Mucosa of rectum (tissue), 2 donors: ENCODE results near the gene SMU1.

Source experiments
- H3K27ac ChIP-seq, 2 donors: one replicate each; pipeline ENCODE4 v1.7.0; 2013; ENCODE audit warnings: inconsistent platforms in 2 of 2, low read depth in 2 of 2, low read length in 2 of 2
- H3K27me3 ChIP-seq, 2 donors: one replicate each; pipeline ENCODE4 v1.7.0; 2013; ENCODE audit warnings: low read length in 2 of 2; ENCODE audit not compliant: control insufficient read depth in 2 of 2, insufficient read depth in 2 of 2
- H3K36me3 ChIP-seq, 2 donors: one replicate each; pipeline ENCODE4 v1.7.0; 2013; ENCODE audit warnings: low read length in 2 of 2; ENCODE audit not compliant: control insufficient read depth in 2 of 2, insufficient read depth in 2 of 2
- H3K4me1 ChIP-seq, 2 donors: one replicate each; pipeline ENCODE4 v1.7.0; 2013; ENCODE audit warnings: low read length in 2 of 2, mild to moderate bottlenecking in 1 of 2; ENCODE audit not compliant: control insufficient read depth in 2 of 2, insufficient read depth in 2 of 2
- H3K4me3 ChIP-seq, 2 donors: one replicate each; pipeline ENCODE4 v1.7.0; 2013; ENCODE audit warnings: low read length in 2 of 2
- H3K9ac ChIP-seq, 2 donors: one replicate each; pipeline ENCODE4 v1.7.0; 2013; ENCODE audit warnings: low read length in 2 of 2, low read depth in 1 of 2, mild to moderate bottlenecking in 1 of 2
- H3K9me3 ChIP-seq, 2 donors: one replicate each; pipeline ENCODE4 v1.7.0; 2013; ENCODE audit warnings: low read length in 2 of 2; ENCODE audit not compliant: control insufficient read depth in 2 of 2
- donor health status: healthy.
- donor health status: Normal muscosa, but diverticular disease.

SMU1 gene

GRCh38 chr9:32991897-32992594 lies 84.4 kb downstream of the SMU1 start:
- H3K36me3 ChIP-seq, result peaks cover 29 to 34% of the 10 kb centered on the region in 2 donors

More at GRCh38 chr9:32991897-32992594, 84.4 kb downstream of the SMU1 start:
- Histone ChIP-seq H3K4me1 (no peaks in the 10 kb centered on the region), H3K4me3 (no peak overlapping the region), H3K9me3 (no peaks in the 10 kb centered on the region), H3K27ac (no peak overlapping the region), H3K9ac (no peak overlapping the region), H3K27me3 (no peaks in the 10 kb centered on the region)
